Dedifferentiated amniotic fluid mesenchymal stem cell (primary cell): Measurements from ENCODE around the gene MMGT1.
"Not testable (repeated sequence)": the region's sequence is repeated elsewhere in the genome, so short reads cannot be mapped to it uniquely, and the experiment has no call there.

ENCODE experiments used
- DNase-seq: peaks from one replicate; pipeline ENCODE4 v3.0.0-alpha.2; 2016; ENCODE audit errors: extremely low spot score

The MMGT1 gene

GRCh38 chrX:135923353-135923752 is 50.4 kb downstream of the MMGT1 start:
- DNase-seq, result no peak

- DNase-seq, result not testable (repeated sequence)
Measured at GRCh38 chrX:135920516-135920915, 53.3 kb downstream of the MMGT1 start.

- DNase-seq, result no peak
Measured at GRCh38 chrX:135914404-135914803, 59.4 kb downstream of the MMGT1 start.
